GM12864 (cell line): ENCODE results near the gene ETFDH.
A peak's percentile ranks its signal among the peaks of the same experiment; 100 is the strongest.

Experiments used
- DNase-seq: peaks from one replicate; pipeline ENCODE4 v3.0.0-alpha.2; 2011; ENCODE audit warnings: low read depth
- H3K4me3 ChIP-seq: 2 replicates; pipeline ENCODE4 v1.5.1; 2011; ENCODE audit warnings: mild to moderate bottlenecking, low read depth, low read length, control low read depth
- CTCF ChIP-seq: IDR thresholded peaks from 2 replicates; pipeline ENCODE4 v1.5.1; 2011; ENCODE audit warnings: low read depth, mild to moderate bottlenecking, moderate library complexity, low read length, control low read depth, inconsistent platforms; ENCODE audit errors: missing control alignments

The ETFDH gene

DNA sequence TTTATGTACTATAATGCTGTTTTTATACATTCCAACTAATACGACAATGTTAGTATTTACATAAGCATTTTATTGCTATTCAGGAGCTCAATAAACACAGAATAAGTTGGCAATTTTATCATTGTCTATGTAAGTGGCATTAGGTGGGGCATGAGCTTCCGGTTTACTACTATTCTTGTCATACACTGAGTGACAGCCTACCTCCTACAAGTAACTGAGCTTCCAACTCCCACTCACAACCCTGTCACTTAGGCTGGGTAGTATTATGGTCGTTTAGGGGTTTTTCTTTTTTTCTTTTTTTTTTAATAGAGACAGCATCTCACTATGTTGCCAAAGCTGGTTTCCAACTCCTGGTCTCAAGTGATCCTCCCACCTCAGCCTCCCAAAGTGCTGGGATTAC is 43.7 kb downstream of the ETFDH start:
- no peak overlapping the region for H3K4me3 ChIP-seq
- DNase-seq: no peak
- no peak for TF ChIP-seq CTCF

GRCh38 chr4:158721680-158722079 is 49.6 kb downstream of the ETFDH start:
- TF ChIP-seq CTCF: no peak
- no peak for DNase-seq
- no peak overlapping the region for H3K4me3 ChIP-seq

DNA sequence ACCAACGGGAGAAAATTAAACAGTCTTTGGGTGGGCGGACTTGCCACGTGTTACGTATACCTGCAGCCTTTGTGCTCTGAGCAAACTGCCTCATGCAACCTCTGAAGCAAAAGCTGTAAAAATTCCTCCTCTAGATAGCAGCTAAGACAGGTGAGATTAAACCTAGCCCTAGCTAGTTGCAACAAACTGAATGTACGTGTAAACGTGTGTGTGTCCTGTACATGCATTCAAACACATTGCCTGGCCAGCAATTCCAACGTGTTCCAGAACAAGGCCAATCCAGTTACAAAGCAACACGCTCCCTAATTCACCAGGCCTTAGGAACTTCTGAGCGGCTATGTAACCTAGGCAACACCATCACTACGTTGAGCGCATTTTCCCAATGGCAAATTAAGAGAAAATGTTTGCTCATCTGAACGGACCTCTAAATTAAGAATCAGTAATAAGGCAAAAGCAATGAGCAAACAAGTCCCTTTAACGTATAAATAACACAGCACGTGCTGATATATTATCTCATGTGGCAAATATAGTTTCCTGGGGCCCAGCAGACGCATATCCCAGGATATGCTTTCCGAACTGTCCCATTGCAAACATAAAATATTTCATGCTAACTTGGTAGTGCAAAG is 50.3 kb downstream of the ETFDH start:
- TF ChIP-seq CTCF: no peak
- H3K4me3 ChIP-seq: peak overlapping the region; percentile 80
- DNase-seq: no peak

DNA sequence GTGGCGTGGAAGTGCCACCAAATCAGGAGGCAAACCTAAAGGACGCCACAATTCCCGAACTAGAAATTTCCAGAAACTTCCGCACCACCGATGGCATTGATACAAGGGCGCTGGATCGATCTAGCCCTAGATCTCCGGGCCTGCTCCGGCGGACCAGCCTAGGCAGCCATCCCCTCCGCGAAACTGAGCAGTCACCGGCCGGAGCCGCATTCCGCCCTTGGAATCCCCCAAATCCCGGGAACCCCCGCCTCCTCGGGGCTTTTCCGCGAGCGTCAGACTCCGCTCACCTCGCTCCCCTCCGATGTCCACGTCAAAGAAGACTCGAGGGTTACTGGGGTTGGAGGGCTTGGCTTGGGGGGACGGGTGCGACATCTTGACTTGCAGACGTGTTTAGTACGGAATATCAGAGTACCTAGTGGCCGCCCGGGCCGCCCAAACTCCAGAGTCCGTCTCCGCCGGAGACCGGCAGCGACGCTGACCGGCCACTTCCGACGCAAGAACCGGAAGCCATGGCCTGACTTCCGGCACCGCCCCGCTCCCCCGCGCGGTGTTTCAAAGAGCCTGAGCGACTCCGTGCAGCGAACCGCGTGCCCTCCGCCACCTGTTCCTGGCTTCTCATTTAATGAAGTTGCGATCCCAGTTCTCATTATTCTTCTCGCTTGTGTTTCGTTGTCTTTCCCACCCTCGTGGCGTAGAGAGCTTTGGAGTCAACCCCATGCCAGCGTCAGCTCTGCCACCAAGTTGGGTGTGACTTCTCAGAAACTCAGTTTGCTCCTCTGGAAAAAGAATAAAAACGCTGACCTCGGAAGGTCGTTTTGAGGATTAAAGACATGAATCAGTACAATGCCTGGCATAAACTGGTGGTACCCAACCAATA is 51.1 kb downstream of the ETFDH start, which contains the start of gene PPID:
Gene PPID (minus strand): TSS at position 480 of the 877 bp plus-strand sequence. CDS start 108 bp downstream, at position 372.
- H3K4me3 ChIP-seq: peak within 1 kb of the TSS; percentile 80
- DNase-seq: peak; percentile 60
- TF ChIP-seq CTCF: no peak

GRCh38 chr4:158724637-158725036 is 52.5 kb downstream of the ETFDH start:
- TF ChIP-seq CTCF: no peak
- DNase-seq: no peak
- no peak overlapping the region for H3K4me3 ChIP-seq

DNA sequence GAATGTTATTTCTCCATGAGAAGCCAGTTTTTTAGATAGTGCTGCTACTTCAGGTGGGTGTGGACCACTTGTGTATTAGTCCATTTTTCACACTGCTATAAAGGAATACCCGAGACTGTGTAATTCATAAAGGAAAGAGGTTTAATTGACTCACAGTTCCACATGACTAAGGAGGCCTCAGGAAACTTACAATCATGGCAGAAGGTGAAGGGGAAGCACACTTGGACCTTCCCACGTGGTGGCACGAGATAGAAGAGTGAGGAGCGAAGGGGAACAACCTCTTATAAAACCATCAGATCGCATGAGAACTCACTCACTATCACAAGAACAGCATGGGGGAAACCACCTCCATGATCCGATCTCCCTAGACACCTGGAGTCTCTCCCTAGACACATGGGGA is 54.5 kb downstream of the ETFDH start:
- no peak overlapping the region for H3K4me3 ChIP-seq
- no peak for TF ChIP-seq CTCF
- no peak for DNase-seq

- H3K4me3 ChIP-seq: no peak overlapping the region
- DNase-seq: no peak
- no peak for TF ChIP-seq CTCF
Observed at GRCh38 chr4:158728236-158728635, 56.1 kb downstream of the ETFDH start.
